ENCODE measurements around the gene TNRC18.

TNRC18 gene

GRCh38 chr7:5453566-5454075, 30.0 kb upstream of the TNRC18 start:
- TF ChIP-seq CTCF (conservative IDR thresholded peaks at IDR 0.05; ENCODE audit: low read depth, low read length): no peak
- Histone ChIP-seq H3K9ac (no peak overlapping the region), H3K4me1 (ENCODE audit: low read depth, poor library complexity, severe bottlenecking) (no peaks in the 10 kb centered on the region), H3K79me2 (ENCODE audit: insufficient read depth, low read depth) (no peaks in the 10 kb centered on the region), H3K4me3 (IDR thresholded peaks at IDR 0.05; ENCODE audit: insufficient read depth, low read depth, low read length) (no peak overlapping the region), H3K36me3 (ENCODE audit: insufficient read depth) (no peaks in the 10 kb centered on the region), H2AFZ (ENCODE audit: low read depth) (no peak overlapping the region), H4K20me1 (ENCODE audit: insufficient read depth) (no peaks in the 10 kb centered on the region), H3K27ac (no peak overlapping the region), H3K4me2 (no peak overlapping the region), H3K27me3 (ENCODE audit: insufficient read depth, low read depth) (no peaks in the 10 kb centered on the region)

GRCh38 chr7:5452937-5453540, 29.4 kb upstream of the TNRC18 start:
- Histone ChIP-seq H3K4me3 (IDR thresholded peaks at IDR 0.05; ENCODE audit: insufficient read depth, low read depth, low read length) (no peak overlapping the region), H3K36me3 (ENCODE audit: insufficient read depth) (no peaks in the 10 kb centered on the region), H3K79me2 (ENCODE audit: insufficient read depth, low read depth) (no peaks in the 10 kb centered on the region), H3K27me3 (ENCODE audit: insufficient read depth, low read depth) (no peaks in the 10 kb centered on the region), H3K4me1 (ENCODE audit: low read depth, poor library complexity, severe bottlenecking) (no peaks in the 10 kb centered on the region), H2AFZ (ENCODE audit: low read depth) (no peak overlapping the region), H3K27ac (no peak overlapping the region), H3K9ac (no peak overlapping the region), H4K20me1 (ENCODE audit: insufficient read depth) (no peaks in the 10 kb centered on the region), H3K4me2 (no peak overlapping the region)
- no peak for TF ChIP-seq CTCF (conservative IDR thresholded peaks at IDR 0.05; ENCODE audit: low read depth, low read length)

- Histone ChIP-seq H3K27ac (no peak overlapping the region), H3K79me2 (ENCODE audit: insufficient read depth, low read depth) (no peaks in the 10 kb centered on the region), H4K20me1 (ENCODE audit: insufficient read depth) (no peaks in the 10 kb centered on the region), H3K36me3 (ENCODE audit: insufficient read depth) (no peaks in the 10 kb centered on the region), H3K27me3 (ENCODE audit: insufficient read depth, low read depth) (no peaks in the 10 kb centered on the region), H2AFZ (ENCODE audit: low read depth) (no peak overlapping the region), H3K4me1 (ENCODE audit: low read depth, poor library complexity, severe bottlenecking) (no peaks in the 10 kb centered on the region), H3K4me2 (no peak overlapping the region), H3K4me3 (IDR thresholded peaks at IDR 0.05; ENCODE audit: insufficient read depth, low read depth, low read length) (no peak overlapping the region), H3K9ac (no peak overlapping the region)
- no peak for TF ChIP-seq CTCF (conservative IDR thresholded peaks at IDR 0.05; ENCODE audit: low read depth, low read length)
Observed at GRCh38 chr7:5452470-5452899, 28.9 kb upstream of the TNRC18 start.

GRCh38 chr7:5451391-5451790, 27.8 kb upstream of the TNRC18 start:
- Histone ChIP-seq H3K36me3 (ENCODE audit: insufficient read depth) (no peaks in the 10 kb centered on the region), H3K4me2 (no peak overlapping the region), H3K9ac (no peak overlapping the region), H4K20me1 (ENCODE audit: insufficient read depth) (no peaks in the 10 kb centered on the region), H2AFZ (ENCODE audit: low read depth) (no peak overlapping the region), H3K79me2 (ENCODE audit: insufficient read depth, low read depth) (no peaks in the 10 kb centered on the region), H3K4me1 (ENCODE audit: low read depth, poor library complexity, severe bottlenecking) (no peaks in the 10 kb centered on the region), H3K27ac (no peak overlapping the region), H3K27me3 (ENCODE audit: insufficient read depth, low read depth) (no peaks in the 10 kb centered on the region), H3K4me3 (IDR thresholded peaks at IDR 0.05; ENCODE audit: insufficient read depth, low read depth, low read length) (no peak overlapping the region)
- TF ChIP-seq CTCF (conservative IDR thresholded peaks at IDR 0.05; ENCODE audit: low read depth, low read length): no peak

Measured in KMS-11 (cell line).